HuH-7 (cell line): ENCODE data around the gene SORCS2.

Experiments
- DNase-seq: peaks from one replicate; pipeline ENCODE4 v3.0.0; 2011; ENCODE audit warnings: low spot score

The SORCS2 gene

DNA sequence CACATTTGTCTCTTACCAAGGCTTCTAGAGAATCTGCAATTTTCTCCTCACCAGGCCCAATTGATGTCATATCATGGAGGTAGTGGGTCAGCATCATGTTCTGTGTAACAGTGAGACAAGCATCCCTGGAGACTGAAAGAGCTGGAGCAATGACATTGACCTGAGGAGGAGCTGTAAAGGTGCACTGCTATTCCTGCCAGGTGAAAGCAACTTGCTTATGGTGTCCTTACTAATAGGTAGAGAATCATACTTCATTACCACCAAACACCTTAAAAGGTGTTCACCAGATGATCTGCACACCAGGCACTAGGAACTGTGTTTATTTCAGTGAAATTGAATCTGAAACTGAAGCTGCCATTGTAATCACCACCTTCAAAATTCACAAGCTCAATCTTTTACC lies 558.6 kb downstream of the SORCS2 start:
- DNase-seq = no peak

DNA sequence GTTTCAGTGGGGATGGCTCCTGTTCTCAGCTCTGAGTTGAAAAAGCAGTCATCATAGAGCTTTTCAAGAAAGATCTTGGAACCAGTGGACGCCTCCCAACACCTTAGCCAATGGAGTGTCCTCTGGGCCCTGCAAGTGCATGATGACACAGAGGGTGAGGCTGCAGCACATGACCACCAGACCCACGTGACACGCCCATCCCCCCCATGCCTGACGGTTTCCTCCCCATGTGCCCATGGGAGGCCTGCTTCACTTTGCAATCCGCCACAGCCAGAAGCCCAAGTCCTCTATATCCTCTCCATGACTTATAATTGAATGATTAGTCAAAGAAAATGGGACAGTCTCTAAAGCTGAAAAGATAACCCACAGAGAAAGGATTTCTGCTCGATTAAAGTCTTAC lies 560.3 kb downstream of the SORCS2 start:
- no peak for DNase-seq

DNA sequence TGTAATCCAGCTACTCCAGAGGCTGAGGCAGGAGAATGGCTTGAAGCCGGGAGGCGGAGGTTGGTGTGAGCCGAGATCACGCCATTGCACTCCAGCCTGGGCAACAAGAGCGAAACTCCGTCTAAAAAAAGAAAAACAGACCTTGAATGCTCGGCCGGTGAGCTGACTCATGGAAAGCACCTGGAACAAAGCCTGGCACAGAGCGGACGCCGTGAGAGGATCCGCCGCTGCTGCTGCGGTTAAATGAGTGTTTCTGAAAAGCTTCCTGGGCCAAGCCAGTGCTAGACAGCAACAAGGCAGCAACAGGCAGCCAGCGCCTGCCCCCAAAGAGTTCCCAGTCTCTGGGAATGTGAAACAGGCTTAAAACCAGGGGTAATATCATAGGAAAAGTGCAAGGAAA lies 560.9 kb downstream of the SORCS2 start:
- no peak for DNase-seq

DNA sequence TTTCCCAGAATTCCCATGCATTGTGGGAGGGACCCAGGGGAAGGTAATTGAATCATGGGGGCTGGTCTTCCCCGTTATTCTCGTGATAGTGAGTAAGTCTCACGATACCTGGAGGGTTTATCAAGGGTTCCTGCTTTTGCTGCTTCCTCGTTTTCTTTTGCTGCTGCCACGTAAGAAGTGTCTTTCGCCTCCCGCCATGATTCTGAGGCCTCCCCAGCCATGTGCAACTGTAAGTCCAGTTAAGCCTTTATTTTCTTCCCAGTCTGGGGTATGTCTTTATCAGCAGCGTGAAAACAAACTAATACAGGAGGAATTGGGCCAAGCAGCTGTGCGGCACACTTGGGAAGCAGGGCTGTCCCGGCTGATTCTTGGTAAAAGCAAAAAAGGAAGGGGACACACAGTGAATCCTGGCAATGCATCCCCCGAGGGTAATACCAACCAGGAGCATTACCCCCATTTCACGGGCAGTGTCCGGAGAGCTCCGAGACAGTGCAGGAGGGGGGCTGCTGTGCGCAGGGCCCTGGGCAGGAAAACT lies 561.7 kb downstream of the SORCS2 start:
- DNase-seq = no peak

DNA sequence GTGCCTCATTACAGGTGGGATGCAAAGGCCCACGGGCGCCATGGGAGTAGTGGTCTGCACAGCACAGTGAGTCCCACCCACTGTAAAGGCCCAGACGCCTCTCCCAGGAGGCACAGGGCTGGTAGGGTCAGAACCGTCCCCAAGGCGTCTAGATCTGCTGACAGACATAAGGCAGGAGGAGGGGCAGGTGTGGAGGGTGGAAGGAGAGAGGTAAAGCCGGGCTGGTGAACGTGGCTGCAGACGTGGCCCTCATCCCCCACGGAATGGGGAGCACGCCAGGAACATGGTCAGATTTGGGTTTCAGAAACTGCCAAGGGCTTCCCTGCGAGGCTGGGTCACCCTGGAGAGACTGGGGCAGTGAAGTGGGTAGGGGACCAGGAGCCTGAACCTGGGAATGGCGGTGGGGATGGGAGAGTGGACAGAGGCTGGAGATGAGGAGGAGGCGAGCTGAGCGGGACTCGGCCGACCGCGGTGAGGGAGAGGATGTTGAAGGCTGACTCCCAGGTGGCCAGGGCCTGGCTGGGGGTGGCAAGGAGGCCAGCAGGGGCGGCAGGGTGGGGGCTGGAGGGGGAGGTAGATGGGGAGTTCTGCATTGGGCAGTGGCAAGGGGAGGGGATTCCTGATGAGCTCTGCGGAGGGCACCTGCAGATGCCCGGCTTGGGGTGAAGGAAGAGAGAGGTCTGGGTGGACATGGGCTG lies 562.4 kb downstream of the SORCS2 start:
- DNase-seq = no peak

DNA sequence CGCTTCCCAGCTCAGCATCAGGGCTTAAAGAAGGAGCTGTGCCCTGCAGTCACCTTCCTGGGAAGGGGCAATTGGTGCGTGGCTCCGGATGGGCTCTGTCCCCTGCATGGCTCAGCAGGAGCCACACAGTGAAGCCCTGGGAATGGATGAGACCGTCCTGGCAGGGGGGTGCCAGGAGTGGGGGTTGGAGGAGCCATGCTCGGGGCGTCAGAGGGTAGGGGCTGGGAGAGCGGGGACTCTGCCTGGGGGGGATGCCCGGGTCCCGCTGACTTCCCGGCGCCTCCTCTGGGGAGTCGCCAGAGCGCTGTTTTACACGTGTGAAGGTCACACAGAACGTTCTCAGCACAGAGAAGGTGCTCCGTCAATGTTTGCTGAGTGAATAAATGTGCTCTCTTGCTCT lies 563.2 kb downstream of the SORCS2 start:
- no peak for DNase-seq

DNA sequence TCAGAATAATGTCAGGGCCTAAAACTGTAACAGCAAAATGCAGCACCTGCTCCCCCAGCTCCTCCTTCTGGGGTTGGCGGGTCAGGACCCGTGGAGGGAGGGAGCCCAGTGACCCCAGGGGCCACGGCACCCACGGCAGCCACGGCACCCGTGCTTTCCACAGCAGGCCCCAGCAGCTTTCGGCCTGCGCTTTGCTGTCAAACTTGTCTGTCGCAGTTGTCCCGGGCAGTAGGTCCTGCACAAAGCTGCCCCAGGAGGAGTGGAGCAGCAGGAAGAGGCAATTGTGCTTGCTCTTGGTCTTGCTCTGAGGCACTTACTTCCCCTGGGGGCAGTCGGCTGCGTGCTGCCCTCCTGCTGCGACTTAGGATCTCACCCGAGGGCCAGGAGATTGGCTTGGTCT lies 563.7 kb downstream of the SORCS2 start:
- DNase-seq = no peak

DNA sequence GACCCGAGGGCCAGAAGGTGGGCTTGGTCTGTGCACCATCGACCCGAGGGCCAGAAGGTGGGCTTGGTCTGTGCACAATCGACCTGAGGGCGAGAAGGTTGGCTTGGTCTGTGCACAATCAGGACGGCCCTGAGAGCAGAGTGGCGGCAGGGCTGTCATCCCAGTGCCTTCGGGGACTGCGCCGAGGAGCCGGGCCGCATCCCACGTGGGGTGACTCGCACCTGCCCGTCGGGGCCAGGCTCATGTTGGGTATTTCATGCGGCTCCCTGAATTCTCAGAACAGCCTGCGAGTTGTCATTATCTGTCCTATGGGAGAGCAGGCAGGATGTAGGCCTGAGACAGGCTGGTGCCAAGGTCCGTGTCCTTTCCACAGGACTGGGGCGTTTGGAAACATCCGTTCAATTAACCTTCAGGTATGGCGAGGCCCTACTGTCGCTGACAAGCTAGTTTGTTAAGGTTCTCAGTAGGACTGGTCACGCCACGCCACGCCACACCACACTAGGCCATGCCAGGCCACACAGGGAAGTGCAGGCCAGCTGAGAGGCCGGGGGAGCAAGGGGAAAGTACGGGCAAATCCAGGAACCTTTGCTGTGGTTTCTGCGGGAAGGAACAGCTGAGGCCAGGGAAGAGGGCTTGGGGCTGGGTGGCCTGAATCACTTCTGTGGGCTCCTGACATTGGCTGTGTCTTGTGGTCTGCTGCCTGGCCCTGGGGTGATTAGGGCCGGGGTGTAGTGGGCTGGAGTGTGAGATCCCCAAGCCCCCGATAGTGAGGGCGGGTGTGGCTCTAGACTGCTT lies 564.4 kb downstream of the SORCS2 start:
- no peak for DNase-seq

DNA sequence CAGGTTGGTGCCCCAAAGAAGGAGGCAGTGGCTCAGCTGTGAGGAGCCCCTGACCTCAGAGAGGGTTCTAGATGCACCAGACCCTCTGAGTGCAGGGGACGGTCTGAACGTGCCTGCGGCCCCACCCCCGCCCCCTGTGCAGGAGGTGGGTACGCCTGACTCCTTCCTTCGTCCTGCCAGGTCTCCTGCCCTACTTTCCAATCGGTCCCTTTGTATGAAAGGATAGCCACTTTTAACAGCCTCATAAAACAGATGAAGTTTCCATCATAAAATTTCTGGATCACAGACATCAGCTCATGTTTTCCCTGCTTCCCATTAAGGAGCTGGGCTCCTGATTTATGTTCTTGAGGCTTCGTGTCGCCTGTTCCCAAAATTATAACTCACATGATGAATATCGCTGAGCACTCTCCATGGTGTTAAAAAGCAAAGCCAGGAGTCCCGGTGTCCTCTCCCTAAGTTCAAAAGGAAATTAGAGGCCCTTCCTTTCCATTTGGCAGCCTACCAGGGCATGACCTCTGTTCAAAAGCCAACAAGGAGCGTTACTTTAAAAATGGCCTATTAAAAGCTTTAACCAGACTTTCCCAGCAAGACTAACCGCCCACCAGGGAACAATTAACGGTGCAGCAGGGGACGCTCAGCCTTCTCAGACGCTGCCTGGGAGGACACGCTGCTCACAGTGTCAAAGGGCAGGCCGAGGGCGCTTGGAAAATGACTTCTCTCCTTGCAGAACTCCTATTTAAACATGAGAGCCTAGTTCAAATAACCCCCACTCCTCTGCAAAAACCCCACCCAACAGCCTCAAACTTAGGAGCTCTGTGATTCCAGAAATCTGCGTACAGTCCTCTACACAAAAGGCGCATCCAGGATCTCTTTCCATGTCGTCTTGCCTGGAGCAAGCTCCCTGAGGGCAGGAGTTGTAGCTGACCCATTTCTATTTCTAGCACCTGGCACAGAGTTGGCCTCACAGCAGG lies 565.4 kb downstream of the SORCS2 start:
- no peak for DNase-seq

DNA sequence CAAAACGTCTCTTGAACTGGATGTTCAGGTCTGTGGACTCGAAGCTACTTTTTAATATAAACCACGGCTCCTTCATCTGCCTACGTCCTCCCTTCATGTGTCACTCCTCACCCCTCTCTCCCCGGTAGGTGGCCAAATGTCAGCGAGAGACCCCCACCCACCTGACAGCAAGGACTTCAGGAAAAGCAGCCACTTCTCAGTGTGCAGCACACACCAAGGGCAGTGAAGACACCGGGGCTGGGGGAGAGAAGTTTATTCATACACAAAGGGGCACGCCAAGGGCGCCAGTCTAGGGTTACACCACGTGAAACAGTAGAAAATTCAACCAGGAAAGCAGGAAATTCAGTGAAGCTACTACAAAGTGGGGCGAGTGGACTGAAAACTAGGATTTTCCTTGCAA lies 566.1 kb downstream of the SORCS2 start:
- DNase-seq = no peak

DNA sequence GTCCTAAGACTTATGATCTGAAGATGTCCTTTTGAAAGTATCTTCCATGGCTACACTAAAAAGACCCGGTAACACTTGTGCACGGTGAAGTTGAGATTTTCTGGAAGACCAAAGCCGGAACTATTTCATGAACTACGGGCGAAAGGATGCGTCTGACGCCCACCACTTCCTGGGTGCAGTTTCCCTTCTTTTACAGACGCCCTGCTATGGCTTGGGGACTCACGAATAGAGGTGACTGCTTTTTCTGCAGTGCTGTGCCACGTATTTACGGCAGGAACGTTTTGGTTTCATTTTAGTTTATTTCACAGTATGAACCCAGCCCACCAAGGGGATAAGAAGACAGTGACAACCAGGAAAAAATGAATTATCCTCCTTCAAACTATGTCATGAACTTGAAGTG lies 566.9 kb downstream of the SORCS2 start:
- DNase-seq = no peak

DNA sequence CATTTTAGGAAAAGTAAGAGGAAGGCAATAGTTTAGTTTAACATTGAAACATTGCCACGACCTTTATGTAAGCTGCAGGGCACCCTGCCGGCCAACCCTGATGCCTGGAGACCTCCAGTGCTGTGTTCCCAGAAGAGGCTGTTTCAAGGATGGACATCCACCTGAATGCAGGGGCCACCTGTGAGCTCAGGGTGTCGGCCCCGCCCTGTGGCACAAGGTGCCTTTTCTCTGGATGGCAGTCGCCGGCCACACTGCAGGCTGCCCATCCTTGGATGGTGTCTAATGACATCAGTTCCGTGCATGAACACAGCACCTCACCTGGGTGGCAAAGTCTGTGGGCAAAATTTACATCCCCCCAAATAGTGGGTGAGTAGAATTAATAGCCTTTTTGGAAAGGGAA lies 567.3 kb downstream of the SORCS2 start:
- DNase-seq = no peak

DNA sequence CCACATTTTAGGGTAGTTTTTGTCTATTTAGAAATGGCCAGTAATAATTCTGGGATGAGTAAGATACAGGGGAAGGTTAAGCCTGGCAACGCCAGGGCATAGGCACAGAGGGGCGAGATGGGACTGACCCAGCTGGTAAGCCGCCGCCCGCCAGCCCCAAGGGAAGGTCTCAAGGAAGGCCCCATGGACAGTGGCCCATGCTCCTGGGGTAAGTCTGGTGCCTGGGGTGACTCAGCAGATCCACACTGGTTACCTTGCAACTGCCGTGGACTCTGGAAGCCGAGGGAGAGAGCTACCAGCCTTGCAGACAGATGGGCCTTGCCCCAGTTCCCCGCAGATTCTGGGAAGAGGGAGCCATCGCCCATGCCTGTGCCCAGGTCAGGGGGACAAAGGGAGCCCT lies 567.9 kb downstream of the SORCS2 start:
- DNase-seq = no peak

DNA sequence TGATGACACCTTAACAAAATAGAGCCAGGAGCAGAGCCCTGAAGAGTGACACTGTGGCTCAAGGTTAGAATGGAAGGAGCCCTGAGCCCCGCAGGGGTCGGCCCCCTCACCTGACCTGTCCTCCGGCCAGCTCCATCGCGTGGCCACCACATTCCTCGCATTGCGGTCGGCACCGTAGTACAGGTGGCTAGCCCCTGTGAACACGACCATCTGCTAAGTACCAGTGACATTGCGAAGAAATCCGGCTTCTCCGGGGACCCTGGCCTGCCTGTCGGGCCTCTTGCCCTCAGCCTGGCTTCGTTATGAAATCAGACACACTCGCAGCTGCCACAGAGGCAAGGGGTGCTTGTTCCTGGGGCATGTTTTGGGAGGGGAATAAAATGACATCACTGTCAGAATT lies 568.4 kb downstream of the SORCS2 start:
- no peak for DNase-seq

DNA sequence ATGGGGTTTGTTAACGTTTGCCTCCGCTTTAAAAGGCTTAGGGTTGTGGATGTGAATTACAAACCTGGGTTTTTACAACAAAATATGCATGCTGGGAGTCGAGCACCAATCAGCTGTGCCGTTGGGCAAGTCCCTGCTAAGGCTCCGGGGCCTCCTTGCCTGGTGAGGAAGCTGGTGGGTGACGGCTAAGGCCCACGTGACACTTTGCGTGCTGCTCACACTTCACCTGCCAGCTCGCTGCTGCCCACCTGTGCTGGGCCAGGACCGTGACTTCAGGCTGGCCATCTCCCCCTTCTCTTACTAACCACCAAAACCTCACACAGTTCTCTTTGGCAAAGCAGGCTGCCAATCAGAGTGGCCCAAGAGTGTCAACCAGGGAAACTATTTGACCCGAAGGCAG lies 569.0 kb downstream of the SORCS2 start:
- DNase-seq = no peak

DNA sequence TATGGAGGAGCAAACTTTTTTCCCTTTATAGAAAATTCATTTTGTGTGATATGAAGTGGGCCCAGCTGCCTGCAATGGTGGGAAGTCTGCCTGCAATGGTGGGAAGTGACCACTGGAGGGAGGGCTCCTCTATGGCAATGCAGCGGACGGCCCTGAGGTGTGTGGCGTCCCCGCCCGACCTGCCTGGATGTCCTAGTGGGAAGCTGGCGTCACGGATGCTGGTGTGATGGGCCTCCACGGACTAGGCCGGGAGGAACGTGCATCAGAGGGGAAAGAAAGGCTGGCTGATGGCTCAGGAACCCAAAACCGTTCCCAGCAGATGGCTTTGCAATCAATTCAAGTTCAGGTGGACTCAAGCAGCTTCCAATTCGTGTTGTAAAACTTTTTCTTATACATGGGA lies 569.4 kb downstream of the SORCS2 start:
- DNase-seq = peak; percentile 95

DNA sequence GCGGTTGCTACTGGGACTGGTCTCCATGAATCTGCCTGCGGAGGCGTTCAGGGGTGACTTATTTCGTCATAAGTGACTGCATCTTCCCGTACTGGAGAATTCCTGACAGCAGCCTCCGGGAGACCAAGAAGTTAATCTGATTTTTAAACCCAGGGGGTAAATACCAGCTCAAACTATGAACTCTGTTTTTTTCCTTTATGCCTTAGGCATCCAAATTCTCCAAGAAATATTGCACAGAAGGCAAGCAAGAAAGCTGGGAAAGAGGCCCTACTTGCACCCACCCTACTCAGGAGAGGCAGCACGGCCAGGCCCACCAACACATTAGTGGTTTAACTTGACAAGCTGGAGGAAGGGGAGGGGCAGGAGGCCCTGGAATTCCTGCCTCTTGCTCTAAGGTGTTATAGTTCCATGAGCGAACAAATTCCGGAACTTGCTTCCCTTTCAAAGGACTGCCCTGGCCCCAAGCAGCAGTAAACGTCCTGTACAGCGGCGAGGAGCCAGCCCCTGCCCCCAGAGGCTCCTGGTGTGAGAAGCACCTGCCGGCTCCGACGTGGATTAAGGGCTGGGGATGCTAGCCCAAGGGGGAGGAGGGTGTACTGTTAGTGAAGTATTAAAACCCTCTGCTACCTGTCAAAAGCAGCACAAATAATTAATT lies 570.2 kb downstream of the SORCS2 start:
- no peak for DNase-seq

DNA sequence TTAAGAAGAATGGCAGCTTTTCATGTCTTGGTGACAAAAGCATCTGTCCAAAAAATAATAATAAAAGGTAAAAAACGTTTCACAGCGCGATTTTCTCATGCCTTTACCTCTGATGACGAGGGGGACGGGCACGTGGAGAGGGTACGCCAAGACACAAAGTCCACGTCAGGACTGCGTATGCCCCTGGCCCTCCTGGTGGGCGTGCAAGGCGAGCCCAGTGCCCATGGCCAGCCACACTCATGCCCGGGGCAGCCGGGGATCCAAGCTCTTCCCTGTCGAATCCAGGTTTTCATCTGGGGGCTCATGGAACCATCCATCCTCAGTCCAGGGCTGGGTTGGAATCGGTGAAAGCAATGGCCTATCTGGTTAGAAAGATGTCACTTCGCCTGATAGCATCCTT lies 570.8 kb downstream of the SORCS2 start:
- no peak for DNase-seq

DNA sequence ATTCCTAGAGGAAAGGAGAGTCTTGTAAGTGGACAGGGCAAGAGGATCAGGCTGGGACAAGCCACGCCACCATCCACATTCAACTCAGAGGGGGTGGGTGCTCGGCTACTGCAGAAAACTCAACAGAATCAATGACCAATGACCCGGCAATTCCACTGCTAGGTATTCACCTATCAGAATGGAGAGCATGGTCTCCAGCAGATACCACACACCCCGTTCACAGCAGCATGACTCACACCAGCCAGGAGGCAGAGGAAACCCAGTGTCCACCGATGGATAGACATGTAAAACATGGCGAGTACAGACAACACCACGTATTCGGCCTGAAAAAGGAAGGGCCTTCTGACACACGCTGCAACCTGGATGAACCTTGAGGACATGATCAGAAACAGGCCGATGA lies 571.5 kb downstream of the SORCS2 start:
- DNase-seq = no peak

DNA sequence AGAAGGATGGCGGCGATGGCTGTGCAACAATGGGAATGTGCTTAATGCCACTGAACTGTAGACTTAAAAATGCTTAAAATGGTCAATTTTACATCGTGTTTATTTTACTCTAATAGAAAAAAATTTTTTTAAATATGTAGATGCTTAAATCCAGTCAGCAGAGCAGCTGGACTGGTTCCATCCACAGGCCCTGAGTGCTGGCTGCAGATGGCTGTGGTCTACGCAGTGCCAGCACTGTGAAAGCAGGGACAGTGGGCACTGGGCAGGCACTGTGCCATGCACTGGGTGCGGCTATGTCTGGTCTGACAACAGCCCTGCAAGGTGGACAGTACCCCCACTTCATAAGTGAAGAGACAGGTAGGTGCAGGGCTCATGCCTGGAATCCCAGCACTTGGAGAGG lies 572.1 kb downstream of the SORCS2 start:
- no peak for DNase-seq

DNA sequence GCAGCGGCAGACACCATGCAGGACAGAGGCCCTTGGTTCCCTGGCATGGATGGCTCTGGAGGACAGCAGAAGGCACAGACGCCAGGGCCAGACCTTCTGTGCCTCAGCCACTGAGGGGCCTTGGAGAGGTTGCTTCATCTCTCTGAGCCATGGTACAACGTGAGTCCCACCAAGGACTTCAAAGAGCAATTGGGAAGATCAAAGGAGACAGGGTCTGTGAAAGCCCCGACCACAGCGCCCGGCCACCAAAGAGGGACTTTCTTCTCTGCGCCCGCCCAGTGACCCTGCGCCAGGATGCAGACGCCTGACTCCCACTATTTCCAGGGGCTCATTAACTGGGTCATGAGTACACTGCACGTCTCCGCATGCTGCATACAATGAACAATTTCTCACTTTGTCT lies 573.3 kb downstream of the SORCS2 start:
- DNase-seq = no peak

DNA sequence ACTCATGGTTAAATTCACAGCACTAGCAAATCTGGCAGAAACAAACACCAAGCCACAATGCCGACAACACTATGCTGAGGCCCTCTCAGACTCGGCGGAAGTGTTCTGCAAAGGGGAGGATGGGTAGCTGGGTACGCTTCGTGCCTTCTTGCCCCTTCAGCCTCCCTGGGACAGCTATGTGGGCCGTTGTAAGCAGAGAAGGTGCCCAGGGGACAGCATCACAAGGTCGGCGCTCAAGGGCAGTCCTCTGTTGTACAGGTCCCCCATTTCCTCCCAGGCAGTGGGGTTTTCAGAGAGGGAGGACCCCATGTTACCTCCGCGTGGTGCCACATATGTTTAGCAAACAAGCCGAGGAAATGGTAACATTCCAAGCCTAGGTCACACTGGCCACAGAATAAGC lies 573.7 kb downstream of the SORCS2 start:
- DNase-seq = no peak
